NCI-H510A treated with DMSO at 0.1 percent for 48 hours (cell line): Measurements from ENCODE around the gene SLC38A9.
A peak's percentile ranks its signal among the peaks of the same experiment; 100 is the strongest.
"Not testable (repeated sequence)": the region's sequence is repeated elsewhere in the genome, so short reads cannot be mapped to it uniquely, and the experiment has no call there.

Experiments
- DNase-seq: peaks from one replicate; lab custom pipeline; 2025; lab: John Stamatoyannopoulos, UW

The SLC38A9 gene

GRCh38 chr5:55702598-55703345 is 9.4 kb downstream of the SLC38A9 start:
- DNase-seq = no peak

- no peak for DNase-seq
Measured at GRCh38 chr5:55701462-55702103, 10.5 kb downstream of the SLC38A9 start.

GRCh38 chr5:55700745-55701144 is 11.4 kb downstream of the SLC38A9 start:
- no peak for DNase-seq

GRCh38 chr5:55699041-55699688 is 13.0 kb downstream of the SLC38A9 start:
- DNase-seq = no peak

GRCh38 chr5:55696704-55697103 is 15.4 kb downstream of the SLC38A9 start:
- not testable (repeated sequence) for DNase-seq

GRCh38 chr5:55694152-55694830 is 17.8 kb downstream of the SLC38A9 start:
- DNase-seq = peak; percentile 25

- DNase-seq = no peak
Measured at GRCh38 chr5:55692509-55692908, 19.6 kb downstream of the SLC38A9 start.

- no peak for DNase-seq
Measured at GRCh38 chr5:55692106-55692417, 20.1 kb downstream of the SLC38A9 start.

- peak; percentile 18 for DNase-seq
Measured at GRCh38 chr5:55691265-55692105, 20.6 kb downstream of the SLC38A9 start.

- DNase-seq = no peak
Measured at GRCh38 chr5:55682071-55682470, 30.1 kb downstream of the SLC38A9 start.

- no peak for DNase-seq
Measured at GRCh38 chr5:55681301-55681700, 30.8 kb downstream of the SLC38A9 start.

GRCh38 chr5:55680353-55680752 is 31.8 kb downstream of the SLC38A9 start:
- no peak for DNase-seq

- DNase-seq = no peak
Measured at GRCh38 chr5:55679556-55679955, 32.6 kb downstream of the SLC38A9 start.

GRCh38 chr5:55675119-55675518 is 37.0 kb downstream of the SLC38A9 start:
- DNase-seq = no peak

GRCh38 chr5:55674340-55674739 is 37.8 kb downstream of the SLC38A9 start:
- no peak for DNase-seq

- no peak for DNase-seq
Measured at GRCh38 chr5:55672477-55672911, 39.6 kb downstream of the SLC38A9 start.

GRCh38 chr5:55671975-55672374 is 40.1 kb downstream of the SLC38A9 start:
- DNase-seq = no peak

- DNase-seq = no peak
Measured at GRCh38 chr5:55668356-55668755, 43.8 kb downstream of the SLC38A9 start.

- no peak for DNase-seq
Measured at GRCh38 chr5:55667938-55668337, 44.2 kb downstream of the SLC38A9 start.

- no peak for DNase-seq
Measured at GRCh38 chr5:55665065-55665464, 47.1 kb downstream of the SLC38A9 start.

GRCh38 chr5:55657443-55657842 is 54.7 kb downstream of the SLC38A9 start:
- no peak for DNase-seq

GRCh38 chr5:55650386-55650785 is 61.7 kb downstream of the SLC38A9 start:
- DNase-seq = no peak
